H1 (cell line): ENCODE measurements around the gene VPS25. TPM values are rescaled to one million over a fixed set of nuclear protein-coding genes. Genes with fewer than 3 reads are reported as not detected.
A peak's percentile ranks its signal among the peaks of the same experiment; 100 is the strongest.

Source experiments
- CTCF ChIA-PET: fragments of 300-600 bp; sonication (Branson Sonifier 250); formaldehyde crosslinking; loops from one replicate; lab custom pipeline; 2021; ENCODE audit not compliant: partially characterized antibody; lab: Charles Lee
- POLR2A ChIA-PET: fragments of 300-600 bp; sonication (Branson Sonifier 250); formaldehyde crosslinking; loops from one replicate; lab custom pipeline; 2021; ENCODE audit warnings: inconsistent platforms; ENCODE audit not compliant: partially characterized antibody; lab: Charles Lee
- DNase-seq, 2 experiments: peaks; one replicate each; pipeline versions ENCODE4 v3.0.0 to v3.0.0-alpha.2; 2010 to 2022; ENCODE audit warnings: low spot score in 2 of 2, low read depth in 1 of 2, mixed read lengths in 1 of 2
- FAIRE-seq: peaks from 2 replicates; lab custom pipeline; 2011; peaks lifted over from hg19 to GRCh38; lab: Jason Lieb, UNC
- H2AFZ ChIP-seq: 2 replicates; pipeline ENCODE4 v1.8.1; 2012; ENCODE audit warnings: low read length, inconsistent platforms
- H2AK5ac ChIP-seq: 2 replicates; pipeline ENCODE4 v1.6.1; 2013; ENCODE audit warnings: low read depth, low read length
- H2BK120ac ChIP-seq: replicated peaks from 2 replicates; pipeline ENCODE3; 2013; ENCODE audit warnings: low read depth, low read length, inconsistent platforms
- H2BK12ac ChIP-seq: 2 replicates; pipeline ENCODE4 v1.6.1; 2013; ENCODE audit warnings: low read depth, low read length
- H2BK15ac ChIP-seq: 2 replicates; pipeline ENCODE4 v1.6.1; 2013; ENCODE audit warnings: low read length
- H2BK20ac ChIP-seq: 2 replicates; pipeline ENCODE4 v1.6.1; 2013; ENCODE audit warnings: low read length
- H2BK5ac ChIP-seq: 2 replicates; pipeline ENCODE4 v1.6.1; 2013; ENCODE audit warnings: low read depth, low read length
- H3K14ac ChIP-seq: 2 replicates; pipeline ENCODE4 v1.6.1; 2013; ENCODE audit warnings: inconsistent platforms; ENCODE audit not compliant: insufficient read length
- H3K18ac ChIP-seq: 2 replicates; pipeline ENCODE4 v1.6.1; 2013; ENCODE audit warnings: low read length; ENCODE audit errors: extremely low read depth
- H3K23ac ChIP-seq: 2 replicates; pipeline ENCODE4 v1.6.1; 2013; ENCODE audit warnings: inconsistent platforms; ENCODE audit not compliant: insufficient read length
- H3K23me2 ChIP-seq: 2 replicates; pipeline ENCODE4 v1.6.1; 2013; ENCODE audit warnings: low read depth, low read length
- H3K27ac ChIP-seq: 2 replicates; pipeline ENCODE4 v1.6.1; 2011; ENCODE audit warnings: low read depth, low read length, inconsistent platforms
- H3K27me3 ChIP-seq, 4 experiments: replicated peaks in 1 of 4; 1 replicate in 1 of 4; 2 replicates in 3 of 4; pipeline versions ENCODE4 v1.6.1 to v1.8.1; 2011 to 2013; ENCODE audit warnings: low read length in 3 of 4, mild to moderate bottlenecking in 3 of 4, inconsistent platforms in 2 of 4, mixed read lengths in 2 of 4, moderate library complexity in 1 of 4; ENCODE audit not compliant: control insufficient read depth in 3 of 4, insufficient read depth in 3 of 4; ENCODE audit errors: extremely low read depth in 1 of 4
- H3K36me3 ChIP-seq, 4 experiments: 2 replicates each; pipeline versions ENCODE4 v1.6.1 to v1.8.1; 2011 to 2013; ENCODE audit warnings: mild to moderate bottlenecking in 4 of 4, low read length in 3 of 4, moderate library complexity in 2 of 4, control low read depth in 1 of 4, inconsistent platforms in 1 of 4; ENCODE audit not compliant: insufficient read depth in 4 of 4, control insufficient read depth in 2 of 4
- H3K4ac ChIP-seq: replicated peaks from 2 replicates; pipeline ENCODE3; 2013; ENCODE audit warnings: low read length, low read depth, mixed read lengths, inconsistent platforms; ENCODE audit not compliant: insufficient read length
- H3K4me1 ChIP-seq, 4 experiments: replicated peaks in 1 of 4; 1 replicate in 1 of 4; 2 replicates in 3 of 4; pipeline versions ENCODE4 v1.6.1 to v1.8.1; 2011 to 2013; ENCODE audit warnings: low read length in 3 of 4, inconsistent platforms in 2 of 4, mixed read lengths in 1 of 4; ENCODE audit not compliant: insufficient read depth in 4 of 4, control insufficient read depth in 3 of 4
- H3K4me2 ChIP-seq, 2 experiments: 2 replicates each; pipeline versions ENCODE4 v1.6.1 to v1.8.1; 2011 to 2013; ENCODE audit warnings: low read depth in 2 of 2, low read length in 2 of 2, control low read depth in 1 of 2, inconsistent platforms in 1 of 2, mild to moderate bottlenecking in 1 of 2; ENCODE audit not compliant: insufficient read depth in 1 of 2
- H3K4me3 ChIP-seq, 4 experiments: fragments of 200-600, 300-600 bp in 1 of 4; sonication (generic), shearing (Covaris generic), sonication (Bioruptor Twin) in 1 of 4; 2 replicates each; pipeline versions ENCODE4 v1.5.1 to v1.8.1; 2011 to 2016; ENCODE audit warnings: low read length in 4 of 4, low read depth in 3 of 4, control low read depth in 2 of 4, inconsistent platforms in 2 of 4, mild to moderate bottlenecking in 2 of 4, mixed read lengths in 1 of 4, moderate library complexity in 1 of 4; ENCODE audit not compliant: insufficient read depth in 2 of 4; ENCODE audit errors: extremely low read depth in 1 of 4
- H3K56ac ChIP-seq: replicated peaks from 2 replicates; pipeline ENCODE3; 2013; ENCODE audit warnings: low read depth, mild to moderate bottlenecking, mixed read lengths, low read length, inconsistent platforms; ENCODE audit not compliant: insufficient read length
- H3K79me1 ChIP-seq: 2 replicates; pipeline ENCODE4 v1.6.1; 2013; ENCODE audit warnings: low read depth, low read length, control low read depth
- H3K79me2 ChIP-seq, 2 experiments: 2 replicates each; pipeline versions ENCODE4 v1.6.1 to v1.8.1; 2012 to 2013; ENCODE audit warnings: low read length in 2 of 2, mild to moderate bottlenecking in 2 of 2, inconsistent platforms in 1 of 2; ENCODE audit not compliant: insufficient read depth in 2 of 2, control insufficient read depth in 1 of 2
- H3K9ac ChIP-seq, 4 experiments: replicated peaks in 1 of 4; 1 replicate in 1 of 4; 2 replicates in 3 of 4; pipeline versions ENCODE4 v1.6.1 to v1.8.1; 2011 to 2013; ENCODE audit warnings: low read depth in 3 of 4, low read length in 3 of 4, control low read depth in 2 of 4, mild to moderate bottlenecking in 2 of 4, moderate library complexity in 2 of 4, inconsistent platforms in 1 of 4; ENCODE audit errors: extremely low read depth in 1 of 4
- H3K9me3 ChIP-seq, 2 experiments: 2 replicates each; pipeline versions ENCODE4 v1.6.1 to v1.8.1; 2012 to 2013; ENCODE audit warnings: mild to moderate bottlenecking in 2 of 2, moderate library complexity in 2 of 2, control low read depth in 1 of 2, inconsistent platforms in 1 of 2, low read depth in 1 of 2, low read length in 1 of 2, mixed read lengths in 1 of 2; ENCODE audit not compliant: insufficient read depth in 2 of 2
- H4K20me1 ChIP-seq, 2 experiments: replicated peaks in 1 of 2; 2 replicates each; pipeline versions ENCODE3 to v1.8.1; 2011 to 2013; ENCODE audit warnings: inconsistent platforms in 2 of 2, low read length in 2 of 2, mild to moderate bottlenecking in 1 of 2; ENCODE audit not compliant: insufficient read depth in 2 of 2, control insufficient read depth in 1 of 2
- H4K5ac ChIP-seq: 2 replicates; pipeline ENCODE4 v1.6.1; 2013; ENCODE audit warnings: low read length, low read depth, mixed read lengths, inconsistent platforms; ENCODE audit not compliant: insufficient read length
- H4K8ac ChIP-seq: 2 replicates; pipeline ENCODE4 v1.8.0; 2013; ENCODE audit warnings: mild to moderate bottlenecking, moderate library complexity, low read length, inconsistent platforms; ENCODE audit not compliant: insufficient read depth; ENCODE audit errors: extremely low read depth
- H4K91ac ChIP-seq: replicated peaks from 2 replicates; pipeline ENCODE3; 2013; ENCODE audit warnings: low read length, mixed read lengths, inconsistent platforms; ENCODE audit not compliant: insufficient read length
- GABPA ChIP-seq: IDR thresholded peaks from 2 replicates; pipeline ENCODE4 v1.6.1; 2011; ENCODE audit warnings: mild to moderate bottlenecking, low read length, moderate library complexity, borderline replicate concordance; ENCODE audit not compliant: insufficient read depth
- JUN ChIP-seq: IDR thresholded peaks from 2 replicates; pipeline ENCODE4 v1.6.1; 2011; ENCODE audit warnings: low read depth, mild to moderate bottlenecking, improper control_type of control experiment, low read length
- NANOG ChIP-seq: IDR thresholded peaks from 2 replicates; pipeline ENCODE4 v1.6.1; 2011; ENCODE audit warnings: low read length, low read depth, mild to moderate bottlenecking, inconsistent platforms; ENCODE audit not compliant: insufficient read depth, poor library complexity, severe bottlenecking
- RAD21 ChIP-seq, 2 experiments: IDR thresholded peaks in 1 of 2; conservative IDR thresholded peaks in 1 of 2; 2 replicates each; pipeline ENCODE4 v1.6.1; 2011; ENCODE audit warnings: low read depth in 2 of 2, low read length in 2 of 2, improper control_type of control experiment in 1 of 2, inconsistent platforms in 1 of 2, mild to moderate bottlenecking in 1 of 2, moderate library complexity in 1 of 2
- SAP30 ChIP-seq: fragments of 300-600 bp; sonication (generic); IDR thresholded peaks from 2 replicates; pipeline ENCODE4 v1.7.1; 2012; ENCODE audit warnings: low read length, moderate library complexity, mild to moderate bottlenecking, inconsistent platforms; ENCODE audit not compliant: insufficient read depth, insufficient replicate concordance
- SIN3A ChIP-seq, 2 experiments: IDR thresholded peaks in 1 of 2; conservative IDR thresholded peaks in 1 of 2; 2 replicates each; pipeline ENCODE4 v1.6.1; 2011 to 2012; ENCODE audit warnings: low read length in 2 of 2, improper control_type of control experiment in 1 of 2, low read depth in 1 of 2, mild to moderate bottlenecking in 1 of 2
- SIX5 ChIP-seq: IDR thresholded peaks from 2 replicates; pipeline ENCODE4 v1.6.1; 2011; ENCODE audit warnings: mild to moderate bottlenecking, low read depth, low read length
- SP2 ChIP-seq: IDR thresholded peaks from 2 replicates; pipeline ENCODE4 v1.6.1; 2012; ENCODE audit warnings: mild to moderate bottlenecking, low read length, inconsistent platforms
- TAF1 ChIP-seq: IDR thresholded peaks from 2 replicates; pipeline ENCODE4 v1.6.1; 2011; ENCODE audit warnings: mild to moderate bottlenecking, low read depth, low read length
- YY1 ChIP-seq: IDR thresholded peaks from 2 replicates; pipeline ENCODE4 v1.6.1; 2011; ENCODE audit warnings: low read depth, mild to moderate bottlenecking, low read length
- WGBS, 2 experiments: shearing (Covaris generic) in 1 of 2; methylation state at CpG; one replicate each; pipeline versions ENCODE4 v1.1.6 to v1.1.7; 2013 to 2015; ENCODE audit warnings: low lambda C conversion rate in 2 of 2, mixed read lengths in 2 of 2, inconsistent platforms in 1 of 2, low coverage in 1 of 2, missing lambda C conversion rate in 1 of 2; ENCODE audit not compliant: insufficient replicate concordance in 2 of 2, insufficient coverage in 1 of 2, insufficient read length in 1 of 2; ENCODE audit errors: extremely low coverage in 1 of 2, missing lambda C conversion rate in 1 of 2; 5-methylcytosine and 5-hydroxymethylcytosine counted together
- polyA plus RNA-seq, 7 experiments: library from polyadenylated mRNA; depleted of rRNA in 3 of 7; stranded (reverse) in 5 of 7; unstranded in 2 of 7; fragments of >200 nt in 5 of 7; fragments of 200-250 nt in 2 of 7; gene quantifications; 1 replicate in 5 of 7; 2 replicates in 1 of 7; 4 replicates in 1 of 7; pipeline versions ENCODE4 v1.2.1 to v1.2.3, GENCODE V29; 2011 to 2013; ENCODE audit warnings: missing spikeins in 2 of 7, mixed read lengths in 2 of 7
- total RNA-seq: library from RNA; stranded (reverse); fragmentation: NEBNext Ultra II Directional; extraction: Animal tissue kit (Norgen Biotek cat#: 25700); gene quantifications from 2 replicates; pipeline ENCODE4 v1.2.1, GENCODE V29; 2021
- TF ChIP-seq, protein P1 (sequence below): IDR thresholded peaks from 2 replicates; pipeline ENCODE4 v1.6.1; 2011; ENCODE audit warnings: low read depth, mild to moderate bottlenecking, low read length; ENCODE audit not compliant: insufficient read depth

The VPS25 gene
- total and polyA plus RNA-seq, 2 of the 8 experiments (the other 6 are each of a cell fraction or from before 2014, with no cell fraction given) = 88.2 to 188 TPM

DNA sequence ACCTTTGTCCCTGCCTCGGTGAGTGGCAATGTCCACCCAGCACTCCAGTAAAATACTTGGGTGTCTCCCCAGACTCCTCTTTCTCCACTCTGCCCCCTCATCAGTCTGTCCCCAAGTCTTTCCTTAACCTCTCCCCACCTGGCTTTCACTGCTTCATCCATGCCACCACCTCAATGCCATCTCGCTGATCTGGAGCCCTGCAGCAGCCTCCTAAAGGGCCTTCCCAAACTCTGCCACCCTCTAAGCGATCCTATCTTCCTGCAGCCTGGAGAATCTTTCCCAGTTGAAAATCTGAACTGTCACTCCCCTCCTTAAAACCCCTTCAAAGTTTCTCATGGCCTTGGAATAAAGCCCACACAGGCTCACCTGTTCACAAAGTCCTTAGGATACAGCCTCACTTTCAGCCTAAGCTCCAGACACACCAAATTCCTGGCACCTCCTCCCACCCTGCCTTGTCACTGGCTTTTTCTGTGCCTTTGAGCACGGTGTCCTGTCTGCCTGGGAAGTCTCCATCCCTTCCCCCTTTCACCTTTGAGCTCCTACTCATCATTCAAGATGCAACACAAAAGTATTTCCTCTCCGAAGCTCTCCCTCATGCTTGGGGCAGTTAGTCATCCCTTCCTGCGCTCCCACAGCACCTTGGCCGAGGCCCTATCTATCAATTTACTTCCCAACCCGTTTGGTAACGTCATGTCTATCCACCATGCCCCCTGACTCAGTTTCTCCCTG, 10.0 kb downstream of the VPS25 start:
- H3K9ac ChIP-seq = no peak overlapping the region
- TF ChIP-seq YY1 (no peak), SP2 (no peak), RAD21 (IDR thresholded peaks at IDR 0.05 in 1 of 2, conservative IDR thresholded peaks at IDR 0.05 in 1 of 2; ENCODE audit: low read depth in 2 of 2, low read length in 2 of 2) (no peak), GABPA (no peak), TAF1 (no peak), SIX5 (no peak), NANOG (no peak), SAP30 (no peak), SIN3A (conservative IDR thresholded peaks at IDR 0.05 in 1 of 2, IDR thresholded peaks at IDR 0.05 in 1 of 2; ENCODE audit: low read depth in 1 of 2, low read length in 2 of 2) (no peak), JUN (no peak)
- TF ChIP-seq, protein P1, sequence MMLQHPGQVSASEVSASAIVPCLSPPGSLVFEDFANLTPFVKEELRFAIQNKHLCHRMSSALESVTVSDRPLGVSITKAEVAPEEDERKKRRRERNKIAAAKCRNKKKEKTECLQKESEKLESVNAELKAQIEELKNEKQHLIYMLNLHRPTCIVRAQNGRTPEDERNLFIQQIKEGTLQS = no peak

More for the DNA sequence above, 10.0 kb downstream of the VPS25 start:
- H2BK20ac ChIP-seq = no peak overlapping the region
- DNase-seq (no peak), FAIRE-seq (no peak)
- no peaks in the 10 kb centered on the region for H3K79me1 ChIP-seq
- no peak overlapping the region for H3K27ac ChIP-seq
- no peak overlapping the region for H4K91ac ChIP-seq
- peaks cover 11% of the 10 kb centered on the region for H3K23me2 ChIP-seq
- H3K79me2 ChIP-seq = no peaks in the 10 kb centered on the region
- H3K14ac ChIP-seq = no peak overlapping the region
- H3K4me2 ChIP-seq = no peak overlapping the region
- H4K5ac ChIP-seq = no peak overlapping the region
- no peak overlapping the region for H2AK5ac ChIP-seq
- no peak overlapping the region for H3K4ac ChIP-seq
- no peaks in the 10 kb centered on the region for H3K9me3 ChIP-seq
- CTCF ChIA-PET = interaction anchor here (1.5 kb wide), 2 partner anchors 32 to 111 kb away, joined by 3 to 5 read pairs; no protein-coding TSS in a partner anchor
- H4K8ac ChIP-seq = no peak overlapping the region
- H2AFZ ChIP-seq = no peak overlapping the region
- POLR2A ChIA-PET = interaction anchor here (0.9 to 3.8 kb wide), 4 partner anchors 11 to 104 kb away, joined by 3 to 17 read pairs (median 4); partner anchors contain the start of genes CNTD1 and COA3
- no peak overlapping the region for H2BK15ac ChIP-seq
- 84% methylated on average over 9 of the region's 9 CpGs; no CpG with 5 or more reads in 1 of the 2 experiments for WGBS, 2 experiments
- H4K20me1 ChIP-seq = no peaks in the 10 kb centered on the region
- no peak overlapping the region for H3K23ac ChIP-seq
- H2BK120ac ChIP-seq = no peak overlapping the region
- no peak overlapping the region for H3K18ac ChIP-seq
- peak overlapping the region; percentile 50; the same call in 1 of the 2 replicates for H2BK12ac ChIP-seq
- peaks cover 6 to 25% (median 19%) of the 10 kb centered on the region in 4 experiments for H3K27me3 ChIP-seq
- H3K4me3 ChIP-seq = no peak overlapping the region
- no peak overlapping the region for H3K56ac ChIP-seq
- peaks cover 5 to 13% (median 9%) of the 10 kb centered on the region in 4 experiments; a peak in 6 of 8 replicates for H3K36me3 ChIP-seq
- peaks cover 0 to 14% (median 8%) of the 10 kb centered on the region in 4 experiments; a peak in 6 of 7 replicates for H3K4me1 ChIP-seq
- H2BK5ac ChIP-seq = no peak overlapping the region
